ENCODE data around the gene TRAF7.

The TRAF7 gene

DNA sequence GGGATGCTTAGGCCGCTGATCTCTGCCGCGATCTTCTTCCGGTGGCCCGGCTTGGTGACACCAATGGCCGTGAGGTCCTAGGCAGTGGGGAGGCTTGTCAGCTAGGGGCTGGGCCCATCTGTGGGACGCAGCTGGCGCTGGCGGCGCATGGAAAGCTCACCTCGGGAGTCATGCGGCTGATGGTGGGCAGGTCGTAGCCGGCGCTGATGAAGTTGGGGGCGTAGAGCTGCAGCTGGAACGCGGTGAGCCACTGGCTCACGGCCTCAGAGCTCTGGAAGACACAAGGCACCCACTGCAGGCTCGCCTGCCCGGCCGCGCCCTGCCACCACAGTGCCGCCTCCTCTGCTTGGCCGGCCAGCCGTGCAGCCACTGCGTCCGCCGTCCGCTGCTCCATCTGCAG lies 28.1 kb downstream of the TRAF7 start:
- DNase-seq (ENCODE audit: low spot score): no peak

GRCh38 chr16:2184346-2184745 lies 28.8 kb downstream of the TRAF7 start:
- DNase-seq (ENCODE audit: low spot score): no peak

DNA sequence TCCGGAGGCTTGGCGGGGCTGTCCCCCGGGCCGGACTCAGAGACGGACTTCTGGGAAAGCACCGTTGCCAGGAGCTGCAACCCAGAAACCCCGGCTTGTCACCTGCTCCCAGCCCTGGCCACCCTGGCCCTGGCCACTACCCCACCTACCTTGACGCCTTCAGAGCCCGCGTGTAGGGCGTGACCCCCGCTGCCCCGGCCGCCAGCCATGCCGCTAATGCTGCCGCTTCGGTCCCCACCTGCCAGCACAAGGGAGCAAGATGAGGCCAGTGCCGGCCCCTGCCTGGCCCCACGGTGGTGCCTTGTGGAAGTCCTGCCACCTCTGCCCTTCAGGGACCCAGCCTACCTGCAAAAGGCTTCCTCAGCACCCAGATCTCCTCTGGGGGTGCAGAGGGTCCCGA lies 29.4 kb downstream of the TRAF7 start:
- DNase-seq (ENCODE audit: low spot score): no peak

DNA sequence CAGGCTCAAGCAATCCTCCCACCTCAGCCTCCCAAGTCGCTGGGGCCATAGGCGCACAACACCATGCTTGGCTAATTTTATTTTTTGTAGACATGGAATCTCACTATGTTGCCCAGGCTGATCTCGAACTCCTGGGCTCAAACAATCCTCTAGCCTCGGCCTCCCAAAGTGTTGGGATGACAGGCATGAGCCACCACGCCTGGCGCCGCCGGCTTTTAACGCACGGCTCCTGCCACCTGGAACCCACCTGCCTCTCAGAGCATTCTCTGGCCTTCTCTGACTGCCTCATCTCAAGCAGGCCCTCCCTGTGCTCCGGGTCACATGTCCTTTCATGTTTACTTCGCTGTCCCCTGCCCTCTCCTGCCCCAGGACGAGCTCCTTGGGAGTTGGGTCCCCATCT lies 30.5 kb downstream of the TRAF7 start:
- no peak for DNase-seq (ENCODE audit: low spot score)

GRCh38 chr16:2186505-2186904 lies 30.9 kb downstream of the TRAF7 start:
- DNase-seq (ENCODE audit: low spot score): no peak

DNA sequence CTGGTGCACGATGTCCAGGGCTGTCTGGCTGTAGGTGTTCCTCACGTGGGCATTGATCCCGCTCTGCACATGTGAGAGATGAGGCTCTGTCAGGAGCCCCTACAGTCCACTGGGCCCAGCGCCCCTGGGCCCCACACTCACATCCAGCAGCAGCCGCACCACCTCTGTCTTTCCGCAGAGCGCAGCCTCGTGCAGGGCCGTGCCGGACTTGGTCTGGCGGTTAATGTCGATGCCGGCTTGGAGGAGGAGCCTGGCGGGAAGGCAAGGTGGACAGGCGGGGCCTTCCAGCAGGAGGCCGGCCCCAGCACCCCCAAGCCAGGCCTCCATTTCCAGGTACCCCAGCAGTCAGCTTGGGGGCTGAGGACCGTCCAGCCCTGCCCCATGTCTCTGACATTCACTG lies 31.6 kb downstream of the TRAF7 start:
- DNase-seq (ENCODE audit: low spot score): no peak

- no peak for DNase-seq (ENCODE audit: low spot score)
Measured at GRCh38 chr16:2188395-2188794, 32.8 kb downstream of the TRAF7 start.

DNA sequence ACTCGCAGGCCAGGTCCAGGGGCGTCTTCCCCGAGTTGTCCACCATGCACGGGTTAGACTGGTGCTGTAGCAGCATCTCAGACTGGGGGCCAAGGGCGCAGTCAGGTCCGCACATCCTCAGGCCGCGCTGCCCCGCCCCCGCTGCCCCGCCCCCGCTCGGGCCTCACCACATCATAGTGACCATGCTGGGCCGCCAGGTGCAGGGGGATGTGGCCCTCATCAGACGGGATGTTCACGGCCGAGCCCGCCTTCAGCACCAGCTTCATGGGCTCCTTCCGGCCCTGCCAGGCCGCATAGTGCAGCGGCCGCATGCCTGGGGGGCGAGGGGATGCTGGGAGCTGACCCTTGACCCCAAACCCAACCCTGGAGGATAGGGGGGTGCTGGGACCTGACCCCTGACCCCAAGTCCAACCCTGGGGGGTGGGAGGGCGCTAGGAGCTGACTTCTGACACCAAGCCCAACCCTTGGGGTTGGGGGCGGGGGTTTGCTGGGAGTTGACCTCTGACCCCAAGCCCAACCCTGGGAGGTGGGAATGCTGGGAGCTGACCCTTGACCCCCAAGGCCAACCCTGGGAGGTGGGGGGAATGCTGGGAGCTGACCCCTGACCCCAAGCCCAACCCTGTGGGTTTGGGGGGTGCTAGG lies 33.8 kb downstream of the TRAF7 start:
- DNase-seq (ENCODE audit: low spot score): no peak

DNA sequence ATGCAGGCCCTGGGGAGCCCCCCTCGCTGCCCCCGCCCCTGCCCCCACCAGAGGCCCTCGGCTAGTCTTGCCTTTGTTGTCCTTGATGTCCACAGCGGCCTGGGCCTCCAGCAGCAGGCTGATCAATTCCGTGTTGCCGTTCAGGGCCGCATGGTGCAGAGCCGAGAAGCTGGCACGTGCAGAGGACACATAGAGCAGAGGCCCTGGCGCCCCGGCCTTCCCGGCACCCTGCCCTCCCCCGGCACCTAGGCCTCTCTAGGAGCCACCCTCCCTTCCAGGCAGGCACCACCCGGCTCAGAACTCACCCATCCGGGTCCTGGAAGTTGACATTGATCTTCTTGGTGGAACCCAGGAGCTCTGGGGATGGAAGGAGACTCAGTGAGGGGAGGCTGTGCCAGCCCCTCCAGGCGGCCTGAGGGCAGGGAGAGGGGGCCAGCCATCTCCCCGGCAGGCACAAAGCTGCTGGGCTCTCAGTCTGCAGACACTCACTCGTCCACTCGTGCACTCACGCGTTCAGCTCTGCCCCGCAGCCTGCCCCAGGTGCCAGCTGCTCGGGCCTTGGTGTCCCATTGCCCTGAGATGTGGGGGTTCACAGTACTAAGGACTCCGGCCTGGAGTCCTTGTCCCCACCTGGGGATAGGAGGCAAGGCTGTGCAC lies 34.5 kb downstream of the TRAF7 start:
- no peak for DNase-seq (ENCODE audit: low spot score)

GRCh38 chr16:2190659-2191445 lies 35.3 kb downstream of the TRAF7 start:
- DNase-seq (ENCODE audit: low spot score): no peak

GRCh38 chr16:2191446-2191706 lies 35.8 kb downstream of the TRAF7 start:
- no peak for DNase-seq (ENCODE audit: low spot score)

GRCh38 chr16:2194166-2194834 lies 38.7 kb downstream of the TRAF7 start:
- no peak for DNase-seq (ENCODE audit: low spot score)

DNA sequence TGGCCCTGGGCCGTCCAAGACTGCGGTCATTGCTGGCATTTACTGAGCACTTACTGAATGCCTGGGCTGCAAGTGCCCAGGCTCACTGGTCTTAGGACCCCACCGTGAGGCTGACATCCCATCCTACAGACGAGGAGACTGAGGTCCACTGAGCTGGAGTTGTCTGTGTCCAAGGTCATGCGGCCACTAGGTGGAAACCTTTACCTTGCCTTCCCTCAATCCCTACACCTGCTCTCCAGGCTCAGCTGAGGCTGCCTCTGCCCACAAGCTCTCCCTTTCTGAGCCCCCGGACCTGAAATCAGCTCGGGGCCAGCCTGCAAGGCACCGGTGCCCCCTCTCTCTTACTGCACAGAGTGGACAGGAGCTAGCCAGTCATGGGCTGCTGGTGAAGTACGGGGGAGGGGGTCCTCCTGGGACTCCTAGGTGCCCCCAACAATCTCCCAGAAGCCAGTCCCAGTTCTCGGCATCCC lies 39.3 kb downstream of the TRAF7 start:
- DNase-seq (ENCODE audit: low spot score): peak; percentile 67

- DNase-seq (ENCODE audit: low spot score): no peak
Measured at GRCh38 chr16:2195322-2196161, 40.0 kb downstream of the TRAF7 start.

- no peak for DNase-seq (ENCODE audit: low spot score)
Measured at GRCh38 chr16:2196162-2196980, 40.8 kb downstream of the TRAF7 start, which contains the start of gene CASKIN1. CASKIN1 (minus strand) TSS chr16:2196605; CDS start chr16:2196432, 173 bp downstream.

DNA sequence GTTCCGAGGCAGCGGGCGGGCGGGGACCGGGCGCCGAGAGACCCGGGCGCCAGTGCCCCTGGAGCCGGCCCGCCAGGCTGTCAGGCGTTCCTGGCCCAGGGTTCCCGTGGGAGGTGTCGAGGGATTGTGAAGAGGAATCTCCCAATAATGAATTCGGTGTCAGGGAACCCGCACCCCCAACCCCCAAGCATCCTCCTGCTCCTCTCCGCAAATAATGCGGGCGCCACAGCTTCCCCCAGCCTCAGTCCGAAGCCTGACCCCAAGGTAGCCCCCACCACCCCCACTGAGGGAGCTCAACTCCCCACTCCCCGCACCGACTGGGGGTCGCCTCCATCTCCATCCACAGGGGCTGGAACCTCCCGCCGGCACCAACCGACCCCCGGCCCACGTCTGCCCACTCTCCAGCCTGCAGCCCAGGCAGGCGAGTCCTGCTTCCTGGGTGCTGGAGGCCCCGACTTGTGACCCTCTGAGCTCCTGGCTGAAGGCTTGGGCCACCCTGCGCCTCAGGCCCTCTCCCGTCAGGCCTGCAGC lies 41.5 kb downstream of the TRAF7 start:
- no peak for DNase-seq (ENCODE audit: low spot score)

DNA sequence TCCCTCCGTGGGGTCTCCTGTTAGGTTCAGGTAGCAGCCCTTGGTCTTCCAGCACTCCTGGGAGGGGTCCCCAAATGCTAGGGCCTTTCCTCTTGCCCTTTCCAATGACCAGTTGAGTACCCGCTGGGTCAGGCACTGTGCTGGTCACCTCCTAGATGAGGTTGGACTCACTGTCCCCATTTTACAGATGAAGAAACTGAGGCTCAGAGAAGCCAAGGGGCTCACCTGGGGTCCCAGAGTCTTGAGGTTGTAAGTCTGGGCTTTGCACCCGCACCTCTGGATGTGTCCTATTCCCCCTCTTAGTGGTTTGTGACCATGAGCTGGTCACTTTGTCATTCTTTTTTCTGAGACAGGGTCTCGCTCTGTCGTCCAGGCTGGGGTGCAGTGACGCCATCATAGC lies 42.2 kb downstream of the TRAF7 start:
- no peak for DNase-seq (ENCODE audit: low spot score)

GRCh38 chr16:2198283-2198682 lies 42.7 kb downstream of the TRAF7 start:
- no peak for DNase-seq (ENCODE audit: low spot score)

- no peak for DNase-seq (ENCODE audit: low spot score)
Measured at GRCh38 chr16:2199095-2199494, 43.5 kb downstream of the TRAF7 start.

DNA sequence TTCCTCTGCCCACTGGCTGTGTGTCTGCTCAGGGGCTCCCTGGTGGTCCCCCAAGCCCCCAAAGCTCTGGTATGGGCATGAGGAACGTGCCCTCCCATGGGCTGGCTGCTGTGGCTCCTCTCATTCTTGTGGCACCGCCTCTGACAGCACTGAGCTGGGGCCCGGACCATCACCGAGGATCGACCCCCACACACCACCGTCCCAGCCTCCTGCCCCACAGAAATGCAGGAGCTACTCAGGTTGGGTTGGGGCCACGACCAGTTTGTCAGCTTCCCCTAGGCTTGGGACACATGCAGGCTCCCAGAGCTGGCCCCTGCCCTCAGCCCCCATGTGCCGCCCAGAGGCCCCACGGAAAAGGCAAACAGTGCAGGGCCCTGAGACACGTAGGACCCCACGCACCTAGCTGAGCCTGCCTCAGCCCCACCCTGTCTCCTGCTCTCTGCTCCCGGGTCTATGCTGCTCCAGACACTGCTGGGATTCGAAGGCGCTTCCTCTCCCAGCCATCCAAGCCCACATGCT lies 44.1 kb downstream of the TRAF7 start:
- no peak for DNase-seq (ENCODE audit: low spot score)

All from CD4-positive, alpha-beta T cell treated with Interleukin-6 at 100 ng/mL for 8 hours (primary cell).